Uterus (tissue), 2 donors: ENCODE data around the gene RTL9.
"Not testable (repeated sequence)": the region's sequence is repeated elsewhere in the genome, so short reads cannot be mapped to it uniquely, and the experiment has no call there.

Source experiments
- CTCF ChIP-seq, 4 experiments: fragments of 200-600 bp in 2 of 4; fragments of 450-650 bp in 2 of 4; sonication (generic) in 2 of 4; IDR thresholded peaks; one replicate each; pipeline ENCODE4 v1.5.1; 2016 to 2019; ENCODE audit warnings: antibody characterized with exemption in 4 of 4, mild to moderate bottlenecking in 2 of 4, moderate library complexity in 1 of 4
- POLR2A ChIP-seq, 2 donors: fragments of 450-650 bp; IDR thresholded peaks; one replicate each; pipeline ENCODE4 v1.6.1; 2016; ENCODE audit warnings: antibody characterized with exemption in 2 of 2, mild to moderate bottlenecking in 1 of 2, moderate library complexity in 1 of 2

DNA sequence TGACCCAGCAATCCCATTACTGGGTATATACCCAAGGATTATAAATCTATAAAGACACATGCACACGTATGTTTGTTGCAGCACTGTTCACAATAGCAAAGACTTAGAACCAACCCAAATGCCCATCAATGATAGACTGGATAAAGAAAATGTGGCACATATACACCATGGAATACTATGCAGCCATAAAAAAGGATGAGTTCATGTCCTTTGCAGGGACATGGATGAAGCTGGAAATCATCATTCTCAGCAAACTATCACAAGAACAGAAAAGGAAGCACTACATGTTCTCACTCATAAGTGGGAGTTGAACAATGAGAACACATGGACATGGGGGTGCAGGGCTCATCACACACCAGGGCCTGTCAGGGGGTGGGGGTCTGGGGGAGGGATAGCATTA is 25.2 kb upstream of the RTL9 start:
- TF ChIP-seq POLR2A, CTCF (IDR thresholded peaks at IDR 0.05): not testable (repeated sequence)
